Stimulated activated CD4-positive, alpha-beta T cell treated with anti-CD3 and anti-CD28 coated beads, Interleukin-2, amount 100 ng/mL, for 48 hours (primary cell): ENCODE measurements around the gene TRIM28.
A peak's percentile ranks its signal among the peaks of the same experiment; 100 is the strongest.

Experiments used
- DNase-seq, 2 donors: peaks; one replicate each; pipeline ENCODE4 v3.0.0-alpha.2; 2020

TRIM28 gene

DNA sequence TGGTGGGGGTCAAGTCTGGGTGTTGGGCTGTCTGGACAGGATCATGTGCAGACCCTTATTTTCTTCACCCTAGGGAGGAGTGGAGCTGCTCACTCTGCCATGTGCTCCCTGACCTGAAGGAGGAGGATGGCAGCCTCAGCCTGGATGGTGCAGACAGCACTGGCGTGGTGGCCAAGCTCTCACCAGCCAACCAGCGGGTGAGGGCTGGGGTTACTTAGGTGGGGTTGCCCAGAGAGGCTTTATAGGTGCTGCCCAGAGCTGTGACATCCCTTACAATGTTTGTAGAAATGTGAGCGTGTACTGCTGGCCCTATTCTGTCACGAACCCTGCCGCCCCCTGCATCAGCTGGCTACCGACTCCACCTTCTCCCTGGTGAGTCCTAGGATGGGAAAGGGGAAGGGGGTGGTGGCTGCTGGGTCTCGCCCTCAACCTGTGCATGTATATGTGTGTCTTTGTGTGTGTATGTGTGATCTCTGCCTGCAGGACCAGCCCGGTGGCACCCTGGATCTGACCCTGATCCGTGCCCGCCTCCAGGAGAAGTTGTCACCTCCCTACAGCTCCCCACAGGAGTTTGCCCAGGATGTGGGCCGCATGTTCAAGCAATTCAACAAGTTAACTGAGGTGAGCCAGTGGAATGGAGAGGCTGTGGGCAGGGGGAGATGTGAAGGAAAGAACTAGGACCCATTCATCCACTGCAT, 5.9 kb downstream of the TRIM28 start:
- no peak for DNase-seq

DNA sequence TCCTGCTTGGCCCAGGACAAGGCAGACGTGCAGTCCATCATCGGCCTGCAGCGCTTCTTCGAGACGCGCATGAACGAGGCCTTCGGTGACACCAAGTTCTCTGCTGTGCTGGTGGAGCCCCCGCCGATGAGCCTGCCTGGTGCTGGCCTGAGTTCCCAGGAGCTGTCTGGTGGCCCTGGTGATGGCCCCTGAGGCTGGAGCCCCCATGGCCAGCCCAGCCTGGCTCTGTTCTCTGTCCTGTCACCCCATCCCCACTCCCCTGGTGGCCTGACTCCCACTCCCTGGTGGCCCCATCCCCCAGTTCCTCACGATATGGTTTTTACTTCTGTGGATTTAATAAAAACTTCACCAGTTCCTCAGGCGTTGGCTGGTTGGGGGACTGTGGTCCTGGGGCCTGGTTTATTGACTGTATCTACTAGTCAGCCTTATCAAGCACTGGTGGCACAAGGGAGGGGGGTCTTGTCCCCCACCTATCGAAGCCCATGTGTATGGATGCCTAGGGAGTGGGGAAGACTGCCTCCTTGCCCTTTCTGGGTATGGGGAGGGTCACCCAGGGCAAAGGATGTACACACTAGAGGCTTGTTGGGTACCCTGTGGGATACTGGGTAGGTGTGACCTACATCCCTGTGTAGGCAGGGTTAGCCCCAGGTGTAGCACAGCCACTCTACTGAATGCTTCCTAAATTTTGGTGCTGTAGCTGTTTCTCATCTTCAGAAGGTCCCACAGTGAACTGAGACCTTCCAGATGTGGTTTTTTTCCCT, 6.7 kb downstream of the TRIM28 start:
- no peak for DNase-seq

DNA sequence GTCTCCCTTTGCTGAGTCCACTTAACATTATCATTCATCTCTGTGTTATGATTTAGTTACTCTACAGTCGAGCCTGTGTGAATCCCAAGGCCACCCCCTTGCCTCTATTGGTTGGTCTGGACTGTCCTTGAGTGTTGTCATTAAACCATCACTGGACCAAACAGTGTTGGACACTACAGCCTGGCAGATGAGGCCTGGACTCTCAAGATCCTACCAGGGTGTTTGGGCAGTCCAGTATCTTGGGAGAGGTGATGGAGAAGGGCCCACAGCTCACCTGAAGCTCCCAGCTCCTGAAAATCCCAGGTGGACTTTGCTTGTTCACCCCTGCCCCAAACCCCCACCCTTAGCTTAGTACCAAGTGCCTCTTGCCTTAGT, 7.2 kb downstream of the TRIM28 start:
- DNase-seq = no peak

DNA sequence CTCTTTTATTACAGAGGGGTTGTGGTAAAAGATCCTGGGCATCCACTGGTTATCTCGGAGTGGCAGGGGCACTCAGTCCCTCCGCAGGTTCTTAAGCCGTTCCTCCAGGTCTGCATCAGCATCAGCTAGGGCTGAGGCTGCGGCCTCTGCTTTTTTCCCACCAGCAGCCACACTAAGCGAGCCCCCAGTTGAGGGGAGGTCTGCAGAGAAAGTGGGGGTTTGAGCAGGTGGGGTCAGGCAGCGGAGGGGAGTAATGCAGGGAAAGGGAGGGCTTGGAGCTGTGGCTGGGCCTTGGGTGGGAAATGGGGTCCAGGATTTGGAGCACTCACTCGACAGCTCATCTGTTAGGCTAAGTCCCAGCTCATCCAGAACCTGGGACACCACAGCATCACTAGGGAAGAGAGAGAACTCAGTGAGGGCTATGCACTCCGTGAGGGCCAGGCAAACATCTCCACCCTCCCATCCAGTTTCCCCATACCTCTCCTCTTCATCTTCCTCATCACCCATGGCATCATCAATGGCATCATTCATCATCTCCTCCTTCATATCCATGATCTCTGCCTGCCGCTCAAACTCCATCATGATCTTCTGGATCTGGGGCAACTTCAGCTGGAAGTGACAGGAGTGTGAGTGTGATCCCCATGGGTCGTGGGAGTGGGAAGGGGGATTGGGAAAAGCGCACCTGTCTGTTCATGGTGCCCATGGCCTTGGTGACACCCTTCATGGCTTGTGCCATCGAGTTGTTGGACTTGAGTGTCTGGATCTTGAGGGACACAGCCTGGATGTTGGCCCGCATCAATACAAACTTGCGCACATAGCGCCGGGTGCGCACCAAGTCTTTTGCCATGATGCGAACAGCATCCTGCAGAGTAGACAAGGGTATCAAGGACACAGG, 8.0 kb downstream of the TRIM28 start:
- no peak for DNase-seq

DNA sequence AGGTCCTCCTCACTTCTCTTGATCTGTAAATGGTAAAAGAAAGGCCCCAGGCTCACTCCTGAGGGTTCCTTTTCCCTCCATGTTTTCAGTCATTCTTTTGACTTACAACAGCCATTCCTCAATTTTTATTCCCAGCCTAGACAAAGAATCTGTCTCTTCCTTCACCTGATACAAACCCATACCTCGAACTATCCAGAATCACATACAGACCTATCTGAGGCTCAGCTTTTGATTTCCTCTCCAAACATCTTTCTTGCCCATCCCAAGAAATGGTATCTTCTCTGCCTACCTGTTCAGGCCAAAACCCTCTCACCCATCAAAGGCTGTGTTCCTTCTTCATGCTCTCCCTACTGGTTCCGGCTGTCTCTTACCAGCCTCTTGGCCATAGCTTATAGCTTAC, 8.8 kb downstream of the TRIM28 start:
- DNase-seq = no peak

DNA sequence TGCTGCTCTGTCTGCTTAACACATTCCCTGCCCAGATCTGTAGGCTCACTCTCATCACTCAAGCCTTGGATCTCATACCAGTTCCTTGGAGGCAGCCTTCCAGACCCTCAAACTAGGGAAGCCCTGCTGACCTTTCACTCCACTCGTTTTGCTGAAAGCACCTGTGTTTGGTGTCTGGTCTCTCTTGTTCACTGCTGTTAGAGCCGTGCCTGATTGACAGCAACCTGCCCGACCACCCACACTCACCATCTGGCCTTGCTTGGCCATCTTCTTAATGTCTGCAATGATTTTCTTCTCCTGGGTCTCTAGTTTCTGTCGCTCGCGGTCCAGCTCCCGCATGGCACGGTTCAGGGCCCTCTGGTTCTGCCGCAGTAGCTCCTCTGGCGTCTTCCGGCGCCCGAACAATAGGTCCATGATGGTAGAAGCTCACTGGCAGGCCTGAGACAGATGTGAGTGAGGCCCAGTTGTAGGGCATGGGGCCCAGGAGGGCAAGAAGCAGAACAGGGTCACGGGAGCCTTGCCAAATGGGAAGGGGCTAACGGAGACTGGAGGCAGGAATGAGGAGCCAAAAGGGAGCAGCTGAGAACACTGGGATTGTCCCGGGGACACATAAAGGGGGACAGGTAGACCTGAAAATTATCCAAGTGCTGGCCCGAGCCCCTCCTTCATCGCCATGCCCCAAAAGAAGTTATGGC, 10.1 kb downstream of the TRIM28 start:
- DNase-seq = no peak

DNA sequence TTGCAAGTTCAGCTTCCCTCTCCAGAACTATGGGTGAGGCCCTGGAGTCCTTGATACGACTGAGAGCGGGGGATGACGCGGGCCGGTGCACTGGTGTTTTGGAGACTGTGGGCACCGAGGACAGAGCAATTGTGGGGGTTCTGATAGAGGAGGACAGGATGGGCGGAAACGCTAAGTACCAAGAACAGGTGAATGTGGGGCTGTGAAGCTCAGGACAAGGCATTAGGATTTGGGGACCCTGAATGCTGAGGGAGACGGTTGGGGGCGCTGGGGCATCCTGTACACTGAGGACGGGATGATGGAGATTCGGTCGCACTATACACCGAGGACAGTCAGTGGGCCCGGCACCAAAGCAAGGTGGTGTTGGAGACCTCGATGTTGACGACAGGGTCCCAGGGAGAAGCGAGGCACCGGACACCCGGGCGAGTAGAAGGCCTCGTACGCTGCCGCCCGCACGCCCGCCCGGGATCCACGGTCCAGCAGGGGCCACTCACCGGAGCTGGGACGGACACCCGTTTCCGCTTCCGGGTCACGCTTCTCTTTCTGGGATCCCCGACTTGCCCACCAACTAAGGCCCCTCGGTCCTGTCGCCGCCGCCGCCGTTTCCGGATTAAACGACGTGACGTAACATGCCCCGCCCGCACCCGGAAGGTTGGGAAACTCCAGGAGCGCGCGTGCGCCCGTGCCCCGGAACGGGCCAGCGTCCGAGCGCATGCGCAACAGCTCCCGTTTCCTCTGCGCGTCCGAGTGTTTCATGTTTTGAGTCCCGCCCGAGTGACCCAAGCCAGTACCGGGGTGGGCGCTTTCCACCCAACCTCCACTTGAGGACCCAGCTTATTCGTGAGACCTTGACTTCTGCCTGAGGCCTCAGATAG, 10.9 kb downstream of the TRIM28 start, which contains the start of gene CHMP2A:
Gene CHMP2A (minus strand): TSS at position 612 of the 875 bp plus-strand sequence. CDS start 893 bp downstream, outside the sequence.
- DNase-seq = peak; percentile 97

DNA sequence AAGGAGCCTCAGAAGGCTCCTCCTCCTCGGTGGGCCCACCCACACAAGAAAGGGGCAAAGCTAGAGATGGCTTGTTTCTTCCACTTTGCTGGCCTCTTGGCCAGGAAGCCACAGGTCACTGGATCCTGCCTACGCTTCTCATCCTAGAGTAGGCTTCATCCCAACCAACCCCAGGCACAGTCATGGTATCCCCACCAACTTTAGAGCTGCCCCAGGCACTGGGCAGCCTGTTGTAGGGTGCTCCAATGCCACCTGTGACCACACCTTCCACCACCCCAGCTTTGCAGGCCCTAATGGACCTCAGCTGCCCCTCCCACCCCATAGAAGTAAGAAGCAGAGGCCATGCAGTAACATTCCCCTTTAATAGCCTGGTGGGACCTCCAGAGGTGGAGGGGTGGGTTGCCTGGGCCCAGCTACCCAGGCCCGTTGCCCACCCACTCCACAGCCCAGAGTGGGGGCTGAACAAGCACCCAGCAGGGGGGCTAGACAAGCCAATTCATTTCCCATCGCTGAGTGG, 11.6 kb downstream of the TRIM28 start:
- no peak for DNase-seq

DNA sequence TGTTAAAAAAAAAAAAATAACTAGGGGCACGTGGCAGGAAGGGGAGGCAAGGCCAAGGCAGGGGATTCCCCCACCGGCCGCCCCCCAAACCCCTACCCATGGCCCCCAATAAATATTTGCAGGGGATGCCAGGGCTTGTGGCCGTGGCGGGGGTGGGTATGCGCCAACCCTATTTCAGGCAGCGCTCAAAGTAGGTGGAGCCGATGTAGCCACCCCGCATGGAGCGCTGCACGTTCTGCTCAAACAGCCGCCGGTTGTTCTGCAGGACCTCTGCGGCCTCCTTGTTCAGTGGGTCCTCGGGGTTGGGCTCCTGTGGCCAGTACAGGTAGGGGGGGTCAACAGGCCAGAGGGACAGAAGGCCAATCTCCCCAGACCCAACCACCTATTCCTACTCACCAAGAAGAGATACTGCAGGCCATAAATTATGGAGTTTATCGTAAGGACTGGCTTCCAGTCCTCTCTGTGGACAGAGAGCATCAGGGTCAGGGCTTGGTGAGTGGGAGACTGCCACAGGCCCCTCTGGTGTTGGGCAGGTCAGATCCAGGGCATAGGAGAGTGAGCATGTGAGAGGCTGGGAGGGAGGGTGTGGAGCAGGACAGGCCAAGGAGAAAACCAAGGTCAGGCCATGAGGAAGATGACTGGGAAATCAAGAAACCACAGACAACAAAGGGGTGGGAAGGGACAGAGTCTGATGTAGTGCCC, 12.2 kb downstream of the TRIM28 start:
- DNase-seq = no peak

DNA sequence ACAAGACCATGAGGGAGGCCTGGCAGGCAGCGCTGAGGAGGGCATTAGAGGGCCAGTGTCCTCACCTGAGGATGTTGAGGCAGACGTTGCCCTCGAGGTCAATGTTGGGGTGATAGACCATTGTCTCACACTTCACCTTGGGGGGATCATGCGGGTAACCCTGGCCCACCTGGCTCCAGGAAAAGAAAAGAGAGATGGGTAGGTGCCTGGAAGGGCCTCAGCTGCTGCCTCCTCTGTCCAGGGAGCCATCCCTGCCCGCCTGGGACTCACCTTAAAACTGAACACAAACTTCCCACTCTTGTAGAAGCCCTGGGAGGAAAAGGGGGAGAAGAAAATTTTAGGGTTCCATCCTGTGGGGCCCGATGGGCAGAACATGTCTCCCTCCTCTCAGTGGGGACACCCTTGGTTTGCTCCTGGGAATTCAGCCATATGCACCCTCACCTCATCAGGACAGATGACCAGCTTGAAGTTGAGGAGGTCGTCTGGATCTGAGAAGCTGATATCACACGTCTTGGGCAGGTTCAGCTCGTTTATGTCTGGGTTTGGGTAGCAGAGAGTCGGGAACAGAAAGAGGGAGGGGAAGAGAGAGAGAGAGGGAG, 12.9 kb downstream of the TRIM28 start:
- DNase-seq = no peak

DNA sequence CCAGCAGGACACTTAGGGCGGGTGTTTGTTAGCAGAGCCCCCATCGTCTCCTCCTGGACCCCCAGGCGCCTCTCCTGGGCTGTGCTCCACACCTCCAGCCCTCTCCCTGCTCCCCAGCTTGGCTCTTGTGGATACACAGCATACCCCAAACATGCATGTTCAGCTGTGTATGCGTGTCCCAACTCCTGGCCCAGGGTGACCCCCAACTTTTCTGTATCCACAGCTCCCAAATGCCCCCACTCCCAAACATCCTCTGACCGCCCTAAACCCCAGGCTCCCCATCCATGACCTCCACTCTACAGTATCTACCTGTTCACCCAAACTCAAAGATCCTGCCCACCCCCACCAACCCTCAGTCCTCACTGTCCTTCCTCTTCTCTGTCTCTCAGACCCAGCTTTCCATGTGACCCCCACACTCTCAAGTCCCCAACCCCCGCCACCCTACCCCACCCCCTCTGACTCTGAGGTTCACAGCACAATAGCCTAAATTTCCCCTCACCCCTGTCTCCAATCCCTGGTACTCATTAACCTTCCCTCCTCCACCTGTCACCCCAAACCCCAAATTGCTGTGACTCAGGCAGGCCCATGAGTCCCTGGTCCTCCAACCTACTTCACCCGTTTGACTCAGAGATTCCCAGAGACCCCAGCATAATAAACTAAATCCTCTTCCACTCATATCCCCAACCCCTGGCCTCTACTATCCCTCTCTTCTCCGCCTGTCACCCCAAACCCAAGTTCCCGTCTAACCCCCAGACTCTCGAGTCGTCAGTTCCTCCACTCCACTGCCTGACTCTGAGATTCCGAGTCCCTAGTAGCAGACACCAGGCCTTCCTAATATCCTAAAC, 13.6 kb downstream of the TRIM28 start:
- DNase-seq = no peak

DNA sequence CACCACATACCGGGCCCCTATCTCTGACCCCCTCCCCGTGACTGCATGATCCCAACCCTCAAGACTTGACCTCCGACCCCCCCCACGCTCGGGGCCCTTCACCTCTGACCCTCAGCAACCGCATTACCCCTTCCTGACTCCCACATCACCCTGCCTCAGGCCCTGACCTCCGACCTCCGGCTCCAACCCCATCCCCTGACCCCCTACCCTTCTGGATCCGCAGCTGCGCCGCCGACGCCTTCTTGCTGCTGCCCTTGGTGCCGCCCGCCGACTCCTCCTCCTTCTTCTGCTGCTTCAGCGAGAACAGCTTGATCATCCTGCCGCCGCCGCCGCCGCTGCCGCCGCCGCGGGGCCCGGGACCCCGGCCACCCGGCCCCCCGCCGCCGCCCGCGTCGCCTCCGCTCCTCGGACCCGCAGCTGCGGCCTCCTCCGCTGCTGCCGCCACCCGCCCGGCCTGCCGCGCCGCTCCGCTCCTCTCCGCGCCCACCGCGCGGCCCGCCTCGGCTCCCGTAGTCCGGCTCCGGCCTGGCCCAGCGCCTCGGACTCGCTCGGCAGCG, 14.3 kb downstream of the TRIM28 start, which contains the start of gene UBE2M:
Gene UBE2M (minus strand): TSS at position 546 of the 557 bp plus-strand sequence. CDS start 230 bp downstream, at position 316.
- peak; percentile 48 to 53 for DNase-seq

DNA sequence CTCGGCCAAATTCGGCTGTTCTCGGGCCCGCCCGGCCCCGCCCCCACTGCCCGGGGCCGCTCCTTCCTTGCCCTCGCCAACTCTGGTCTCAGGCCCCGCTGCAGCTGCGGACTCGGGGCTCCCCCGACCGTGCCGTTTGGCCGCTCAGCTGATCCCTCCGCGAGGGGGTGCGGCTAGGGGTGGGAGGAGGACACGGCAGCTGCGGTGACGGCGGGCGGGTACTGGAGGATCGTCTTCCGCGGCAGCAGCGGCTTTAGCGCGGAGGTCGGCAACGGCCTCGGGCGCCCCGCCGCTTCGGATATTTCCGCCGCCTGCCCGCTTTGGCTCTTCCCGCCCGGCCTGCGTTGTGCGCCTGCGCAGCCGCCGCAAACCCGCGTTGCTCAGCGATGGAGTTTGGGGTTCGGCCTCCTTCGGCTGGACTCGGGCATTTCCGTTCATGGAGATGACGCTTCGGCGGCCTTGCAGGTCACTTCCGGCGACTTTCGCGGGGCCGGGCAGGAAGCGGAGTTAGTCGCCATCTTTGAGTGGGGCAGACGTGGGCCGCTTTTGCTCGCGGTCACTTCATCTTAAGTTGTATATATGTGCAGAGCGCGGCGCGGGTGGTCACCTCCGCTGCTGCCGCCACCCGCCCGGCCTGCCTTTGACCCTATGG, 14.9 kb downstream of the TRIM28 start:
- peak; percentile 99 to 100 for DNase-seq

DNA sequence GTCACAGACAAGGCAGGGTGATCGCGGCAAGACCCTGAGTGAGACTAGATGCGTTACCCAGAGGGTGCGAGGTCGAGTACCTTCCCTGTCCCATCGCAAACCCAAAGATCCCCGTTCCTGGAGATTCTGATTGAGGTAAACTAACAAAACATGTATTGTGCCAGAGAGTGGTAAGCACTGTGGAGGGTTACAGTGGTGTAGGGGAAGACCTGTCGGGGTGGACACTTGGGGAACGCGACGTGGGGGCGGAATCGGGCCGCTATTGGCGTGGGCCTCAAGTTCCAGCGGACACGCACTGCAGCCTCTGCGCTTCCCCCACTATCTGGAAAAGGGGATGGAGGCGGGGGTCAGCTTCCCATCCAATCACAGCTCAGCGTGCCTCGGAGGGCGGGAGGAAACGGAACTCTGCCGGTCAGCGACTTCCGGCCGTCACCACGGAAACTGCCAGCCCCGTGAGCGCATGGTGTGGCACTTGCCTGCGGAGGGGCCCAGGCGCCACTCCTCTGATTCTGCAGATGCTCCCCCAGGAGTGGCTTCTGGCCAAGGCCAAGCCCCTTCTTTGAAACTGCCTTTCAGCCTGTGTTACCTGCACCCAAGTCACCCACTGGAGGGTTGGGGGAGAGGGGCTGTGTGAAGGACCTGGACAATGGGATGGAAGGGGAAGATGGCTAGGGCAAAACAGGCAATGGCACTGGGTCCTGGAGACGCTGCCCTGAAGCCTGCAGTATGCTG, 15.6 kb downstream of the TRIM28 start:
- DNase-seq = peak; percentile 70

DNA sequence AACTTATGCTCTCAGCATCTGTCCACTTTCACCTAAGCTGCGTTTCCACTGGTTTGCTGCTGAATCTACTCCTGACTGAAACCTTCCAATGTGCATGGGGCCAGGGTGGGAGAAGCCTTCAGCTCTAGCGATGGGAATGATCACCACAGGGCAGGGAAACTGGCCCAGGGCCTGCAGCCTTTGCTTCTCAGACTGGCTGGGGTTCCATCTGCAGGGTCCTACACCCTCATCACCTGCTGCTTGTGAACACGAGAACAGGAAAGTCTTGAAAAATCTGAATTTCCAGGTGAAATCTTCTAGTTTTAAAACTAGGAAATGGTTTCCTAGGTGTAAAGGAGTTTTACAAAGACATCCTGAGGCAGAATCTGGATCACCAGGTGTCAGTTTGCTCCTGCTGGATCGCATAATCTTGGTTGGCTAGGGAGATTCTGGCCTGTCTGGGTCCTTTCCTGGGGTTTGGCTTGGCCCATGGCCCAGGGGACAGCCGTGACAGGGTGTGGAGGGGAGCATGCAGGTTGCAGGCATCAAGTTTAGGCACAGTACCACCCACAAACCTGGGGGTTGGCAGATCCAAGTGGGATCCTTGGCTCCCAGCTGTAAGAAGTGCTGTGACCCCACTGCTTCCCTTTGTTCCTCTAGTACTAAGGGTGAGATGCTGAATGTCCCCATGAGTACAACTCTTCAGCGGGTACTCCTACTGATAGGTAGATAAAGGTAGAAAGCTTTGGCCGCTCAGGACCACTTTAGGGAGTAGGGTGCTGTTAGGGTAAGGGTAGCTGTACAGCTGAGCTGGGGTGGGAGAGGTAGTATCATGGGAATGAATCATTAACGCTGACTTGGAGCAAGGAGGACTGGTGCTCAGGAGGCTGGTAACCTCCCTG, 16.4 kb downstream of the TRIM28 start:
- DNase-seq = no peak

DNA sequence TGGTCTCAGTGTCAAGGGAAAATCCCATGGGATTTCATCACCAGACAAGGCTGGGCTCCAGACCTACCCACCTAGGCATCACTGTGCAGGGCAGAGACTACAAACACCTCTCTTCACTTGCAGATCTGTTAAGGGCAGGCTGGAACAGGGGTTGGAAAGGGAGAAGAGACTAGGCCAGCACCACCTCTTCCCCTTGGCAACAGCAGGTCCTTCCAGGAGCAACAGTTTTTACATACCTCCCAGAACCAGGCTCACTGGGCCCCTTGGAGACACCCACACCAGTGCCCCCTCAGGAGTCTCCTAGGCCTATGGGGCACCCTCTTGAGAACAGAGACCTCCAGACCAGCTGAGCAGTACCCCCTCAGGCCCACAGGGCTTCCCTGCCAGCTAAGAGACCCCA, 17.1 kb downstream of the TRIM28 start:
- DNase-seq = no peak
